Kidney tubule cell (primary cell): ENCODE data around the gene AMBRA1.

ENCODE experiments used
- DNase-seq: peaks from one replicate; pipeline ENCODE4 v3.0.0-alpha.2; 2018; ENCODE audit warnings: low spot score

The AMBRA1 gene

DNA sequence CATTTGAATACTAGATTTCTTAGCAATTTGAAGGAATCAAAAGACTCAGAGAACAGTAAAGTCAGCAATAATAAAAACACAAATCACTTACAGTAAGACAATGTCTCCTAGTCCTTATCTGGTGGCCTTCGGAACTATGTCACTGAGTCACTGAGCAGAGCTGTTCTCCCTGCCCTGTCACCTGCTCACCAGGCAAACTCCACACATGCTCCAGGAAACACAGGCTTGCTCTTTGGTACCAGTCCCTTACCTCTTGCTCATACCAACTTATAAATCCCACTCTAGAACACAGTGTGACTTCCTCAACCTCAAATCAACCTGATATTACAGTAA, 121.2 kb downstream of the AMBRA1 start:
- DNase-seq, result peak; percentile 52

DNA sequence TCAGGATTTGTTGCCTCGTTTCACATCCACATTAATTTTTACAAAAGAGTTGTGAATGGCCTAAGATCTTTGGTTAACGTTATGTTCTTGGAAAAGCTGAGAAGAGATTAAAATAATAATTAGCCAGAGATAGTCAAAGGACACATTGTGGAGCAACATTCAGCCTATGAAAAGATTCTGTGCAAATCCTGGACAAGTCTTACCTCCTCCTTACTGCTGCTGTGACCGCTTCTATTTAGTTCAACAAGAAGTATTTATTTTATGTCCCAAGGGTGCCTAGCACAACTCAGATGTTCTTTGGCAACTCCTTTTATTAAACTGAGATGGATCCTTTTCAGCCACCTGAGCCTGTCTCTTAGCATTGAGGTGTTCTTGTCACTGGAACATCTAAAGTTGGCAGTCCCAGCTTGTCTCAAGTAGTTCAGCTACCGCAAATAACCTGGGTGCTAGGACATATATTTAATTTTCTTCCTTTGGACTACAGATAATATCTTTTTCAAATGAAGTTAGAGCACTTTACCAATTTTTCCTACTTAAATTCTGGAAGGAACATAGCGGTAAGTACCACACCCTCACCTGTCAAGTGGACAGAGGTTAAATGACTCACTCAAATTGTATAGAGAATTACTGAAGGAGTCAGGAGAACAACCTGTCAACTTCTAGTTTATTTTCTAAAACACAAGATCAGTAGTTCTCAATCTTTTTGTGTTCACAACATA, 121.7 kb downstream of the AMBRA1 start:
- no peak for DNase-seq

DNA sequence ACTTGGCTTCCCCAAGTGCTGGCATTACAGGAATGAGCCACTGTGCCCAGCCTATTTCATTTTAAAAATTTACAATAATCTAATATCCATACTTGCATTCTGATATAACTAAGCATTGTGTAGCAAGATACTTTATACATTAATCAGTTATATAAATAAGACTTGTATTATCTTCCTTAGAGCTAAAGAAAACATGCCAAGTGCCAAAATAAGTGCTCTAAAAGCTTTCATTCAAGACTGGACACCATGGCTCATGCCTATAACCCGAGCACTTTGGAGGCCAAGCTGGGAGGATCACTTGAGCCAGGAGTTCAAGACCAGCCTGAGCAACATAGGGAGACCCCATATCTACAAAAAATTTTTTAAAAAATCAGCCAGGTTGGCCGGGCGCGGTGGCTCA, 123.9 kb downstream of the AMBRA1 start:
- DNase-seq, result no peak

DNA sequence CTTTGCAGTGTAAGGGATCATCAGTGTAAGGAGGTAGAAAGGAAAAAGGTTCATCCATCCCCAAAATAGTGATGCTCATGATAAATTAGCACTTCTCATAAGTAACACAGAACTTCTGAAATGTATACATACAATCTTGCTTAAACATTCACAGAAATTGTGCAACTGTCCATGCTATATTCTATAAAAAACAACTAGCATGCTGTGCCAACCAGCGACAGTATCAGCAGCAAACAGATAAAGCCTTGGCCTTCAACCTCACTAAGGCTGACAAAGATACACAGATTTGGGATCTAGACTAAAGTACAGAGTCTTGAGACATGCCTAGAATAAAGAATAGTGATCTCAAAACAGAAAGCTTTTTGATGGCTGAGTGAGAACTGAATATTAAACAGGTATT, 128.1 kb downstream of the AMBRA1 start:
- no peak for DNase-seq

DNA sequence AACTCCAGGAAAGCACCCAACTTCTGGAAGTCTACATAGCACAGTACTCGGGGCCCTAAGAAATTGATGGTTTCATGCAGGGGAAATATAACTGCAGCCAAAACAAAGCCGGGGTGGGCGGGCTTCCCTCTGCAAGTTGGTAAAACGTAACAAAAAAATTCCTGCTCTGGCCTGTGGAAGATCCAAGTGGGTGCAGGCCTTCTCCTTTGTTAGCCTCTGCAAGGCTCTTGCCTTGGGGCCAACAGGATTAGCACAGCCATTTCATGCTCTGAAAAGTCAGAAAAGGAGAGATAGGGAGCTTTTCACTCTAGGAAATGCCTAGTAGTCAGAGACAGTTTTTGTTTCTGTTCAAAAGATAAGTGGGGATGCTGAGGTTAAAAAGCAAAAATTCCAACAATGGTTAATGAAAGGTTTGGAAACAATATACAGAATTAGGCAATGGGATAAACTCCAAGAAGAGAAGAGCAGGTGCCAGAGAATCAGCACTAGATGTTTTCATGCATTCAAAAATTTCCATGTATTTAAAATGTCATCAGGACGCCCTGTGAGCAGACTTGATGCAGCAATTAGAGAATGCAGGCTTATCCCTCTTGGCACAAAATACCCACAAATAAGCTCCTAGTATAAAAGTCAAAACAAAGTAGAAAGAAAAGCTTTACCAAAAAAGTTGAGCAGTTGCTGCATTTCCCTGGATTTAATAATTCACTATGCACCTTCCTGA, 130.0 kb downstream of the AMBRA1 start:
- DNase-seq, result no peak

DNA sequence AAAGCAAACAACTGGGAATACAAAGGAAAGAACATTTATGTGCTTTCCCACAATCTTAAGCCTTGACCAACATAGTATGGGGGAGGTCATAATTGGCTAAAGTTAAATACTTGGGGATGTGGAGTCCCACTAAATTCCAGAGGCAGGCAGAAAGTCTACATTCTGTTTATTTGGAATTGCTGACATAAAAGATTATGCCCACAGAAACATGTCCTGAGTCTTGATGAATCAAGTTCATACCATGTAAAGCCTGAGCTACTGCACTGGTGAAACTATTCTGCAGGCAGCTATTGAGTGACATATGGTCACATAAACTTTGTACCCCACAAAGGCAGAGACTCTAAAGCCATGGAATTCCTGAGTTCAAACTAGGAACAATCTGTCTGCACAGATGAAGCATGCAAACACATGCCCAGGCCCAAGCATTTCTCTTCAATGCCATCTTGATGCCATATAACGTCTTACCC, 132.3 kb downstream of the AMBRA1 start:
- DNase-seq, result no peak

DNA sequence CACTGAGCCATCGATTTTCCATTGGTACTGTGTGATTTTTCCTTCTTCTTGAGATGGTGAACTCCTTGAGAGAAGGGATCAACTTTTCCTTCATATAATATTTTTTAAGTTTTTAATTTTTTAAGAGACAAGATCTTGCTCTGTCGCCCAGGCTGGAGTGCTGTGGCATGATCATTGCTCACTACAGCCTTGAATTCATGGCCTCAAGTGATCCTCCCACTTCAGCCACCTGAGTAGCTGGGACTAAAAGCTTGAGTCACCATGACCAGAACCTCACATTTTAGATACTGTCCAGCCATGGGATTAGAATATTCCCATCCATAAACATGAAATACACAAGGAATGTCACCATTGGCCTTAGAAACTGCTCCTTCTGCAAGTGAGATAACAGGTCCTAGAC, 135.3 kb downstream of the AMBRA1 start:
- no peak for DNase-seq

DNA sequence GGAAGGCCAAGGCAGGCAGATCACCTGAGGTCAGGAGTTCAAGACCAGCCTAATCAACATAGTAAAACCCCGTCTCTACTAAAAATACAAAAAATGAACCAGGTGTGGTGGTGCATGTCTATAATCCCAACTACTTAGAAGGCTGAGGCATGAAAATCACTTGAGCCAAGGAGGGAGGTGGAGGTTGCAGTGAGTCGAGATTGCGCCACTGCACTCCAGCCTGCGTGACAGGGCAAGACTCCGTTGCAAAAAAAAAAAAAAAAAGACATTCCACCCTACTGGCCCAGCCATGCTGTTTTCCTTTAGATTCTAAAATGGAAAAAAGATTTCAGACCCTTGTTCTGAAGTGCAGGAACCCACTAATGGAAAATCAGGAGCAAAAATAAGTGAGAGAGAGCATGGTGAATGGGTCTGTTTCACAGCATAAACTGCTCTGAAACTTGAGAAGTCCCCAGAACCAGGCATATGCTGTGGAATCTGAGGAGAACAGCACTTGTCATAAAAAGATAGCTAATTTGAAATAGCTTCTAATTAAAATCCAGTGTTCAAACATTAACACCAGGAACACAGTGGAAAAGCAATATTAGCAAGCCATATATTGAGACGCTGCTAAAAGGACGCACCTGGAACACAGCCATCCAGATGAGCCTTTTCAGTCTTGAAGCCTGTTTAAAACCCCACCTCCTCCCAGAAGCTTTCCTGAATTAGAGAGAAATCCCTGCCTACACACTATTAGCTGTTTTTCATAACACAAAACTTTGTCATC, 136.0 kb downstream of the AMBRA1 start:
- DNase-seq, result no peak

DNA sequence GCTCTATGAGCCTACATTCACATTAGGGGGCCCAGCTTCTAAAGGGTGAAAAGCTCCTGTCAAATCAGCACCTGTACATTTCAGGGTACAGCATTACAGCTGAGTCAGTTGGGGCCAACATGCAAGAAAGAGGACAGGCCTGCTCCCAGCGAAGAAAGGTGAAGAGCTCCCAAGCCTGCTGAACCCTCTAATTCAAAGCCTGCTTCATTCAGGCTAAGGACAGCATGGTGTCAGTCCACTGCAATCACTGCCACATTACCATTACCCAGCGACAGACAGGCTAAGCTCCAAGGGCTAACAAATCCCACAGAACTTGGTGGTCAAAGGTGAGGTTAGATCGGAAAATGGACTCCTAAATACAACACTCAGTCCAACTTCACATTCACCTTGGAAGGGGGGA, 136.8 kb downstream of the AMBRA1 start:
- DNase-seq, result no peak

DNA sequence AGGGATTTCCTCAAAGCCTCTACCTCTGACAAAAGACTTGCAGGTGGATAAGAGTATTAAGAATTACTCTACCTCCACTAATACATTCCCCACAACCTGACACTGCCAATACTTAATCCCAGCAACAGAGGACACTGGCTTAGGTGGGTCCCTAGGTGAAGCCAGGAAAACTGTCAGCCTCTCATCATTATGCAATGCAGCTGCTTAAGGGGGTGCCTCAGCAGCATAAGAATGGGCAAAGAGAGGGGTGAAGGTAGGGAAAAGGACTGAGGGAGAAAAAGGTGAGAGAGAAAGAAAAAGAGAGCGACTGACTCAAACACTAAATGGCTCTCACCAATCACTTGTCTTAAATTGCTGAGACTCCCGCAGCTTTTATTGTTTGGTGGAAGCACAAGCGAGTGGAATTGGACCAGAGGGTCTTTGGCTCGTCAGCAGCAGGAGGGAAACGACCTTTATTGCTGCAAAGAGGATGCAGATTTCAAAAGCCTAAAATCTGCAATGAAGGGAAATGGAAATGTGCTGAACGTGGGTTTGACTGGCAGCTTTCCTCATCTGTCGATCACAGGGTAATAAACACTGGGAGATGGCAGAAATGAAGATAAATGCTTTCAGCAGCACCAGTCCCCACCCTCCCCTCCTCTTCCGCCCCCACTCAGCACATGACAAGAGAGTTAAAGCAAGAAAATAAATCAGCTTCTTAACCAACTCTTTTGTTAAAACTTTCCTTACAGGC, 137.4 kb downstream of the AMBRA1 start:
- DNase-seq, result no peak

DNA sequence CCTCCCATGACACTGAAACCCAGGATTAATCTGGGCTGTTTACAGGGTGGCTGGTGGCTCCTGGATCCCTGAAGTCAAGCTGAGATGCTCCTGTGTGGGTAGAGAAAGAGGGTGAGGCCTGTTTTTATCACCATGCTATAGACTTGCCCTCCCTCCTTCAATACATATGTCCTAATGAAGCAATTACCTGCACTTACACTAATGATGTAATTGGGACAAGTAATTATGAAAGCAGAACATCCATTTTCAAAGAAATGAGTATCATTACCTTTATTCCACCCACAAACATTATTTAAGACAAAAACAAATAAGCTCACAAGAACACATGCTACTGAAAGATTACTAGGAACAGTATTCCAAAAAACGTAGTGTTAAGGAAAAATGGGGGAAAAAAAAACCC, 138.0 kb downstream of the AMBRA1 start:
- DNase-seq, result no peak

DNA sequence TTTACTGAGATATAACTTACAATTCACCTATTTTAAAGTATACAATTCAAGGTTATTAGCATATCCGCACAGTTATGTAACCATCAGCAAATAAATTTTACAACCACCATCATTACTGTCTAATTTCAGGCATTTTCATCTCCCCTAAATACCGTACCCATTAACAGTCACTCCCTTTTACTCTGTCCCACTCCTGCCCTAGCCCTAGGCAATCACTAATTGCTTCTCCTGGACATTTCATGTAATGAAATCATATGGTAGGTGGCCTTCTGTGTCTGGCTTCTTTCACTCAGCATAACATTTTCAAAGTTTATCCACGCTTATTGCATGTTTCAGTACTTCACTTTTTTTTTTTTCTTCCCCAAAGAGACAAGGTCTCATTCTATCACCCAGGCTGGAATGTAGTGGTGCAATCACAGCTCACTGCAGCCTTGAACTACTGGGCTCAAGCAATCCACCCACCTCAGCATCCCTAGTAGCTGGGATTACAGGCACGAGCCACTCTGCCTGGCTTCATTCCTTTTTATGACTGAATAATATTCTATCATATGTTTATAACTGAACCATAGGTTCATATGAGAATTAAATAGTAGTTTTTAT, 140.8 kb downstream of the AMBRA1 start:
- no peak for DNase-seq

DNA sequence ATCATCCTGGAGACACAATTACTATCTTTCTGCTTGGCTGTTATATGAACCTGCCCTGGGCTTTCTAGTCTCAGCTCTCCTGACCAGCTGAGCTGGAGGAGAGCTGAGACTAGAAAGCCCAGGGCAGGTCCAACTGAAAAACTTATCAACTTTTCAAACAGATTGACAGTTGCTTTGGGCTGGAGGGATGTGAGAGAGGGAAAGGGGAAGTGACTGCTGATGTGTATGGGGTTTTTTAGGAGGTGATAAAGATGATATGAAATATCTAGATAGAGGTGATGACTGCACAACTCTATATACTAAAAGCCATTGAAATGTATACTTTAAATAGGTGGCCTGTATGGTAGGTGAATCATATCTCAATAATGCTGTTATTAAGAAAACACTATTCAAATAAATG, 142.1 kb downstream of the AMBRA1 start:
- no peak for DNase-seq

DNA sequence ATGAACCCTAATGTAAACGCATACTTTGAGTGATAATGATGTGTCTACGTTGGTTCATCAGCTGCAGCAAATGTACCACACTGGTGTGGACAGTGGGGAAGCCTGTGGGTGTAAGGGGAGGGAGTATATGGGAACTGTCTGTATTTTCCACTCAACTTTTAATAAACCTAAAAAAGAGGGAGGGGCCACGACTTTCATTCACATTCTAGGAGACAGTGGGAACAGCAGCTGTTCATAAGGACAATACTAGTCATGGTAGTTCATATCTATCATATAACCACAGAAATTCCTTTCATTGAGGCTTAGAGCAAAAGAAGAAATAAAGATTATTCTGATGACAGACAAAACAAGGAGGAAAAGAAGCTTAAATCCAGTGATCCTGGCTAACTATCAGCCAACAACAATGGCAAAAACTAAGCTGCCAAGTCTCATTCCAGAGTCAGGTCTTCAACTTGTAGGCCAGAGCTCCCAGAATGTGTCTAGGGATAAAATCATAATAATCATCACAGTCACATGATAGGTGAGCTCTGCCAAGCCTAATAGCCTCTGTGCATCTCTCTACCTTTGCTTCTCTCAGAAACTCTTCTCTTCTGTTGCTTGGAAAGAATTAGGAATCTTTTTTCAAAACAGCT, 142.9 kb downstream of the AMBRA1 start:
- DNase-seq, result no peak

DNA sequence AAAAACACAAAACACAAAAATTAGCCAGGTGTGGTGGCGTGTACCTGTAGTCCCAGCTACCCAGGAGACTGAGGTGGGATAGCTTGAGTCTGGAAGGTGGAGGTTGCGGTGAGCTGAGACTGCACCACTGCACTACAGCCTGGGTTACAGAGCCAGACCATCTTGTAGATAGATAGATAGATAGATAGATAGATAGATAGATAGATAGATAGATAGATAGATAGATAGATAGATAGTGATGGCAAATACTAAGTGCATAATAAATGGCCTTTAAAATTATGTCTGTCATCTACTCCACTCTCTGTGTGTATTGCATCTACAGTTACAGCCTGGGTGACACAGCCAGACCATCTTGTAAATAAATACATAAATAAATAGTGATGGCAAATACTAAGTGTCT, 146.3 kb downstream of the AMBRA1 start:
- DNase-seq, result no peak

DNA sequence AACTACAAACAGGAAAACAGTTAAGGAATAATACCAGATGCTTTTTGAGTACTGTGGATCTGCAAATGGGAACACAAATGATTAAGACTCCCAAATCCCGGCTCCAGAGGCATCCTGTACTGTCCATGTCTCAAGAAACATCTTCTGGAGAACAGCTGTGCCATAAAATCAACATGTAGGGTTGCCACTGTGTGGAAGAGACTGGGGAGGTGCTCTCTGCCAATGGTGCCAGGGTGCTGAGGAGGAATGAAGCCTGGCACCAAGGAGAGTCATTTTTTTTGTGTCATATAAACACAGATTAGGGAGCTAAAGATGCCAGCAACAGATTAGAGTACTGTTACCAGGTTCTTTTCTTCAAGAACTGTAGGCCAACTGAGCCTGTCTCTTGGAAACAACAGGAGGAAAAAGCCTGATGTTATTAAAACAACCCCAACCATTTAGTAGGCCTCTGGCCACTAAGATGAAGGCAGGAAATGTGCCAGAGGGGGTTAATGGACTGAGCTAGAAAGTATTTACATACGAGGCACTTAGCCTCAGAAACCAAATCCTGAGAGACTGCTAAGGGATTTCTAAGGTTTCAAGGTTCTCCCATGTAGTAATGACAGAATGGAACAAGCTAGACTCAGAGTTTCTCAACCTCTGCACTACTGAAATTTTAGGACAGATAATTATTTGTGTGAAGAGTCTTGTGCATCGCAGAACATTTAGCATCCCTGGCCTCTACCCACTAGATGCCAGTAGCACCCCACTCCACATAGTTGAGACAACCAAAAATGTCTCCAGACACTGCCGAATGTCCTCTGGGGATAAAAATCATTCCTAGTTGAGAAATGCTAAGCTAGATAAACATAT, 147.7 kb downstream of the AMBRA1 start:
- no peak for DNase-seq

DNA sequence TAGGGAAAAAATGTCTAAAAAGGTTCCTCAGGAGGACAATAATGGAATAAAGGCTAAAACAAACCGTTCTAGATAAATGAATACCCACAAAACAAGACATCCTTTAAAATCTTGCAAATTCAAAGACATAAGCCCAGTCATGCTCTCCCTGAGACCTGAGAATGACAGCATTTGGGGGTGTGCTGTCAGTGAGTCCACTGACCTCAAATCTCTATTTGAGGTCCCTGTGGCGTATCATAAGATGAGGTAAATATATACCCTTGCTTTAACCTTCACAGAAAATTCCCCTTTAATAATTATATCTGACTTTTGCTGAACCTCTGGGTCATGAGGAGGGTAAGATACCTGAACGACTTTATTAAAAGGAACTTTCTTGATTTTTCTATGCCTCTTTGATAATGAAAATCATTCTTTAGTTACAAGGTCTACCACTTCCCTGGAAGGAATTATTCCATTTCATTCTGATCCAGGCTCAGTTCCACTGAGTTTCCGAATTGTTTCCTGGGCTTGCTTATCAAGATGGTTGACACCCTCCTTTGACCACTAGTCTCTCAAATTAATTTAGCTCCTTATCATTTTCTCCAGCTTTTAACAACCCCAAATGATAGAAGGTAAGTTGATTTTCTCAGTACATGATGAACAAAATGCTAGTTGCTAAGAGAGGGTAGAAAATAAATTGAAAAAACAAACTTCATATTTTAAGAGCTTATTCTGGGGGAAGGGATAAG, 148.5 kb downstream of the AMBRA1 start:
- no peak for DNase-seq

DNA sequence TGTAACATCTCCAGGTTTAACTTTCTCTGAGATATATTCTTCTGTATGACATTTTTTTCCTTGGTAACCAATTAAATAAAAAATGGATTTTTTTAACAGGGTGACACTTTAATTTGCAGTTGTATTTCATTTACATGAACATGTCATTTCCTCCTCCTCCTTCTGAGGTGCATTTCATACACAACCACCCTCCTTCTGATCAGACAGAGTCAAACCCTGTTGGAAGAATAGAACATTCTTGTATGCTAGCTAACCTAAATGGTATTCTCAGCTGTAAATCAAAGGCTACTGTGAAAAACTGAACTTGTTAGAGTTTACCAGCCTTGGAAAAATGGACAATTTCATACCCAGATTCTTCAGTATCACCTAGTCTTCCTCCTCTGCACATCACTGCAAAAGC, 149.5 kb downstream of the AMBRA1 start:
- DNase-seq, result no peak

DNA sequence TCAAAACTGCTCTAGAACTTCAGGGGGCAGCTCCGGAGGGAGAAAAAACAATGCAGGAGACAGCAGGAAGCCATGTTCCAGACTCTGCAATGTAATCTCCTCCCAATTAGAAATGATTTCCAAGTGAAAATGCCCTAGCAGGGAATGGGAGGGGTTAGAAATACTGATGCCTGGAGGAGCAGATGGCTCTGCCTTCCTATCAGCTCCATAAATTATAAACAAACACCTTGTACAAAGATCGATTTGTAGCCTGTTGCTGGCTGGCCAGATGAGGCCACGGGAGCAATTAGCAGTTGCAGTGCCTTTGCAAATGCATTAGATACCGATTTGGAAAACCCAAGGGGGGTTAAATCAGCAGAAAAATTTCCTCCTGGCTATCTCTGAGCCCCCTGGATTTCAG, 155.6 kb downstream of the AMBRA1 start:
- DNase-seq, result no peak

DNA sequence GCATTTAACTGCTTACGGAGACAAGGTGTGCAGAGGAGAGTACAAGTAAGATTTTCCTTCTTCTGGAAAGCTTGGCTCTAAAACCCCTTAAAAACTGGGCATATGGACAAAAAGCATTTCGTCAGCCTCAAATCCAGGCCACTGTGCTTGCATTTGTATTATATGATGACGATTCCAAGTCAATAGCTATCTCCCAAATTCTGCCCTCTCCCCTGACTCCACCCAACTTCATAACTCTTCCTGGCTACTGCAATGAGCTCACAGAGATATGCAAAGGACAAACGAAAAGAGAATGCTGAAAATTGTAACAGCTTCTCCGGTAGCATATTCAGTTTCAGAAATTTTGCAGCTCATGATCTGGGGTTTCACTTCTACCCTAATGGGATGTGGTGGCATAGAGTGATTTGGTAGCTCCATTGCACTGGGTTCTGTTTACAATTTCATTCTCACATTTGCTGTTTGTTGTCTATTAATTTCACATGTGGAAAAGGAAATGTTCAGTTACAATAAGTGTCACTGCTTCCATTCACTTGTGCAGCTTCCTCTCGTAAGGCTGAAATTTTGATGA, 156.6 kb downstream of the AMBRA1 start:
- no peak for DNase-seq
